Measurements from ENCODE around the gene CACNB4.

CACNB4 gene

DNA sequence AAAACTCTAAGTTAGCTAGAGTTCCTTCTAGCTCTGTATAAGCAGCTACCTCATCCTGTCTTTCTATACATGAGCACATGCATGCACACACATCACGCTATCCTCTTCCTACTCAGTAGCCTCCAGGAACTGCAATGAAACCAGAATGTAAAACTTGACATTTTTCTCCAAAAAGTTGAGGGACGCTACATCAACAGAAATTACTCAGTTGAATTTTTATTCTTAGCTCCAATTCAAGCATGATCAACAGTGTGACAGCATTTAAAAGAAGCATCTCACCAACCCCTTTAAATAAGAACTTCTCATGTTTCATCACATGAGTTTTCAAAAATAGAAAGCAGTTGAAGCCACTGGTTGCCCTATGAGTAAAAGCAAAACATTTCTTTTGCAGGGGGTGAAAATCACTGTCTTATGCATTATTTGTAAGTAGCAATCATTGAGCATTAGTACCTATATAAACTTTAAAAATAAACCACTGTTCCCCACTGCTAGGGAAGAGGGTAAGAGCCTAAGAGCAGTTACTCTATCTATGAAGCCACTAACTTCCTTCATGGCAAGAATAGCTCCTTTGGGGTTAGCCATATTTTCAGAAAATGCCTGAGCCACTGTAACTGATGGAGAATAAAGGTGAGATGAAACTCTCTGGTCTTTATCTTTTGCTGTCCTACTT is 192.7 kb downstream of the CACNB4 start:
- no peak for DNase-seq (ENCODE audit: low read depth in 1 of 2, low spot score in 1 of 2)
- no peak for TF ChIP-seq JUND (IDR thresholded peaks at IDR 0.05; ENCODE audit: low read depth)
- in situ Hi-C loops (cut with HindIII; ENCODE audit: low pct_unique_long_range_greater_than_20kb, low sequenced_read_pairs) = no loop called here

DNA sequence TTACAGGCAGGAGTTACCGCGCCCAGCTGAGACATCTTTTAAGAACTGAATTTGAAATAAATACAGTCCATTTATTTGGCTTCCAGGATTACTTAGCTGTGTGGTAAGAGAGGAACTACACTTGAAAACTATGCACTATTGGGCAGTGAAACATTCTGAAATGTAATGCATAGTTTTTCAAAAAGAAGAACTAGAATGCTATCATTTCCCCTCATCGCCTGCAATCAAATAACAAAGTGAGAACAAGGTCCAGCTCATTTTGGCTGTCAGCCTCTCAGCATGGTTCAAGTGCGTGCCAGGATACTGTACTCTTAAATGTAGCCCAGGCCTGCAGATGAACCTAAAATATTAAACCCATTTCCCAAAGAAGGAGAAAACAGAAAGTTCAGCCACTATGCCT is 194.0 kb downstream of the CACNB4 start:
- in situ Hi-C loops (cut with HindIII; ENCODE audit: low pct_unique_long_range_greater_than_20kb, low sequenced_read_pairs) = no loop called here
- TF ChIP-seq JUND (IDR thresholded peaks at IDR 0.05; ENCODE audit: low read depth) = no peak
- DNase-seq (ENCODE audit: low read depth in 1 of 2, low spot score in 1 of 2) = no peak

DNA sequence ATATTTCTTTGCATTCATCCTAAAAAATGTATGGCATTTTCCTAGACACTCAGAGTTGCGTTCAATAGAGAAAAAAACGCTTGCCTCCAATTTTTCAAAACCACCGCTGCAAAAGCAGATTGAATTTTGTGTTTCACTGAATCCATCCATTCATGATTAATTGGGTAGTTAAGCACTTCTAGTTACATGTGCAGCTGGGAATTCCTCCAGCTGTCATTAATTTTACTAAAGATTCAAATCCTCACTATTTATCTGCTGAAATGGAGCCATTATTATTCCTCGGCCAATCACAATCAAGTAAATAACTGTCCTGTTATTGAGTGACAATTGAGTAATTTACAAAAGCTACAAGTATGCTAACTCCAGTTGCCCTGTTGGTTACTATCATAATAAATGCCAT is 194.8 kb downstream of the CACNB4 start:
- no peak for TF ChIP-seq JUND (IDR thresholded peaks at IDR 0.05; ENCODE audit: low read depth)
- DNase-seq (ENCODE audit: low read depth in 1 of 2, low spot score in 1 of 2) = no peak
- in situ Hi-C loops (cut with HindIII; ENCODE audit: low pct_unique_long_range_greater_than_20kb, low sequenced_read_pairs) = no loop called here

- in situ Hi-C loops (cut with HindIII; ENCODE audit: low pct_unique_long_range_greater_than_20kb, low sequenced_read_pairs) = no loop called here
- no peak for DNase-seq (ENCODE audit: low read depth in 1 of 2, low spot score in 1 of 2)
- no peak for TF ChIP-seq JUND (IDR thresholded peaks at IDR 0.05; ENCODE audit: low read depth)
Measured at GRCh38 chr2:151902829-151903228, 196.0 kb downstream of the CACNB4 start.

DNA sequence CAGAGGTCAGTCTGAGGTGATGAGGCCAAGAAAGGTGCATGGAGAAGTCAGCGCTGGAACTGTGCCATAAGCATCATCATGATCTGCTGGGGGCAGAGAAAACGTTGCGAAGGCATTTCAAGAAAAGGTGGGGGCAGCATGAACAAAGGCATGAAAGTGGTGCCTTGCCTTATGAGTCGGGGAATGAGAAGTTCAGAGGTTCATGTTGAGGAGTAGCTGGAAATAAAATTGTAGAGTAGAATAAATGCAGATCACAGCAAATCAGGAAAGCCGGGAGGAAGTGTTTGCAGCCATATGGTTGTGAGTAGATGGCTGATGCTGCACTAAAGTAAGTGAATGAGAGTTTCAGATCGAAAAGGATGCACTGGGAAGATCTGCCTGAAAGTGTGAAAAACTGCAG is 198.5 kb downstream of the CACNB4 start:
- DNase-seq (ENCODE audit: low read depth in 1 of 2, low spot score in 1 of 2) = no peak
- TF ChIP-seq JUND (IDR thresholded peaks at IDR 0.05; ENCODE audit: low read depth) = no peak
- in situ Hi-C loops (cut with HindIII; ENCODE audit: low pct_unique_long_range_greater_than_20kb, low sequenced_read_pairs) = no loop called here

DNA sequence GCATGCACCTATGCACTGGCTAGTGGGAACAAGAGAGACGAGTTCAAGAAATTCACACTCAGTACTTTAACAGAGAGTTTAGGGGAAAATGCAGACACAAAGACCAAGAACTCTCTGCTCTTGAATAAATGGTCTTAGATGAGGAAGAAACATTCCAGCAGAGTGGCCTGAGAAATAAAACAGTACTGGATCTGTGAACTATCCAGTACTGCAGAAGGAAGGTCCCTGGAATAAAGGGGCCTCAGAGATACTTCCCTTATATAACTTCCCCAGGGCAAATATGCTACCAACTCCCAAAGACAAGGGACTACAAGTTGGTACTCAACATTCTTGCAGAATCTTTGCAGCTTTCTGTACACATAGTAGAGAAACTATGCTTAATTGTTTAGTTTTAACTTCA is 199.7 kb downstream of the CACNB4 start:
- no peak for DNase-seq (ENCODE audit: low read depth in 1 of 2, low spot score in 1 of 2)
- no peak for TF ChIP-seq JUND (IDR thresholded peaks at IDR 0.05; ENCODE audit: low read depth)
- in situ Hi-C loops (cut with HindIII; ENCODE audit: low pct_unique_long_range_greater_than_20kb, low sequenced_read_pairs) = no loop called here

DNA sequence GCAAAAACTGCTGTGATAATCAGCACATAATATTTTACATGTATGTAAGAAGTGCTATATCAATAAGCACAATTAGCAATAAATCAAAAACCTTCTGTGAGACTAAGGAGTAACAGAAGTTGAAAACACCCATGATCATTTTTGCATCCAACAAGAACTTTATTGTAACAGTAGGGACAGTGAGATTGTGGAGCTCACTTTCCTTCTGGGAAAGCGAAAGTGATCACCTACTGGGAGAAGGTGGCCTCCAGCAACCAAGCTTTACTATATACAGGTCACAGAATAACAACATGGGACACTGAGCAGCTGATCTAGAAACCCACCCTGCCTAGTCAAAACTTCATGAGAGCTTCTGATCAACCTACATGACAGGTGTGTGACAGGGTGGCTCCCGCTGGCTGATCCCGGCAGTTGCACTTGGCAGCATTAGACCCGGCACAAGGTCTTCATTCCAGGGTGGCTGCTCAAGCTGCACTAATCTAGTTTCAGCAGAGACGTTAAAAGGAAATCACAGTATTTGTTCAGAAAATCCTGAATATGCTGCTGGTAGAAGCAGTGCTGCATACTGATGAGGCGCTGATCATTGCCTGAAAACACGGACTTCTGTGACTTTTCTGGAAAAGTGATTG is 207.2 kb downstream of the CACNB4 start:
- no peak for TF ChIP-seq JUND (IDR thresholded peaks at IDR 0.05; ENCODE audit: low read depth)
- peak; percentile 11 to 44 for DNase-seq (ENCODE audit: low read depth in 1 of 2, low spot score in 1 of 2)
- in situ Hi-C loops (cut with HindIII; ENCODE audit: low pct_unique_long_range_greater_than_20kb, low sequenced_read_pairs) = no loop called here

DNA sequence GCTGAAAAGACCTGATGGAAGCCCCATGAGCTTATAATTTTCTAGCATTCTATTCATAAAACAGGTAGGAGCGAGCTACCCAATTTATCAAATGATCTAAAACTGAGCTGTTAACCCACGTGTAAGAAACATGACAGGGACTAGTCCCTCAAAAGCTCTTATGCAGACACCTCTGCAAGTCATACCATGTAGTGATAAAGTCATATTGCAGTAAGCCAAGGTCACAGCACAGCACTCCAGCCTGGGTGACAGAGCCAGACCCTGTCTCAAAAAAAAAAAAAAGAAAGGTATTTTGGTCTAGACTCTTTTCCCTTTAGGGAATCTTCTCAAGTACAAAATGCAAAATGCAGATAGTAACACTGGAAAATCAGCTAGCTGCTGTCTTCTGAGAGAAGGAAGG is 211.7 kb downstream of the CACNB4 start:
- no peak for DNase-seq (ENCODE audit: low read depth in 1 of 2, low spot score in 1 of 2)
- TF ChIP-seq JUND (IDR thresholded peaks at IDR 0.05; ENCODE audit: low read depth) = no peak
- in situ Hi-C loops (cut with HindIII; ENCODE audit: low pct_unique_long_range_greater_than_20kb, low sequenced_read_pairs) = no loop called here

DNA sequence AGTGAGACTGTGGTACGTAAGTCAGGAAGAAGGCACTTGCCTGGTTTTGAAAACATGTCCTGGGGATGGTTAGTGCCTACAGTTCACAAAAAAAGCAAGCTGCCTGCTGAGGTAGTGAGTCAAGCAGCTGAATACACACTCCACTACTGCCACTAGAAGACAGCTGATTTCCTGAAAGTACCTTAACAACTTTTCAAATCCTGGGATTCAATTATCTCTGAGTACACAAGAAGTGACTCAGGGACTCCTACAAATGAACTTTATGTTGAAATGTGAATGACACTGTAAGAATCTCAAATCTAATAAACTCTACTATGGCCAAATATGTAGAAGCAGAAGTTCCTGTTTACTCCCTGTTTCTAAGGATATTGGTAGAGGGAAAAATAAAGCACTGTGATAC is 212.6 kb downstream of the CACNB4 start:
- no peak for TF ChIP-seq JUND (IDR thresholded peaks at IDR 0.05; ENCODE audit: low read depth)
- in situ Hi-C loops (cut with HindIII; ENCODE audit: low pct_unique_long_range_greater_than_20kb, low sequenced_read_pairs) = no loop called here
- no peak for DNase-seq (ENCODE audit: low read depth in 1 of 2, low spot score in 1 of 2)

DNA sequence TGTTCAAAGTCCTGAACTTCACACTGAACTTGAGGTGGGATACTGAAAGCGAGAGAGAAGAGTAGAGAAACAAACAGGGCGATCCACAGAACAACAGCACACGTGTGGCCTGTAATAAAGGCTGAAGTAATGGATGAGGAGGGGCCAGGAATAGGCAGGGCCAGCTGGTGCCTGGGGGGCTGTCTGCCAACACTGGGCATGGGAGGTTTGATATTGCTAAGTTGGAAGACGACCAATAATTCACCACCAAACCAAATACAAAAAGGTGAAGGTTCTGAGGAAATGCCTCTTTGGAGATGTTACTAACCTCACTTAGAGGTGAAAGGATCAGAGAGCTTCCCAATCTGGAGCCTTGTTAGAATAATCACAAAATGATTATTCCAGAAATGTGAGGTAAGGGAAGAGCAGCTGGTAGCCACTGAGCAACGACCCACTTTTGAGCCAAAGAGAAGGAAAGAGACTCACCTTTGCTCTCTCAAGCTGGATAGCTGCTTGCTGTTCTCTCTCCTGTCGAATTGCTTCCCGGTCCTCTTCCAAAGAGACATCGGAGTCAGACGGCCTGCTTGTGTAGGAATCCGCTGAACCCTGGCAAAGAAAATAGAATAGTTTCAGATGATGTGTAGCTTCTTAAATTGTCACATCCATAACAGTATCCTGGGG is 215.9 kb downstream of the CACNB4 start:
- in situ Hi-C loops (cut with HindIII; ENCODE audit: low pct_unique_long_range_greater_than_20kb, low sequenced_read_pairs) = no loop called here
- DNase-seq (ENCODE audit: low read depth in 1 of 2, low spot score in 1 of 2) = no peak
- no peak for TF ChIP-seq JUND (IDR thresholded peaks at IDR 0.05; ENCODE audit: low read depth)

GRCh38 chr2:151881342-151881741 is 217.5 kb downstream of the CACNB4 start:
- TF ChIP-seq JUND (IDR thresholded peaks at IDR 0.05; ENCODE audit: low read depth) = no peak
- no peak for DNase-seq (ENCODE audit: low read depth in 1 of 2, low spot score in 1 of 2)
- in situ Hi-C loops (cut with HindIII; ENCODE audit: low pct_unique_long_range_greater_than_20kb, low sequenced_read_pairs) = no loop called here

- no peak for DNase-seq (ENCODE audit: low read depth in 1 of 2, low spot score in 1 of 2)
- TF ChIP-seq JUND (IDR thresholded peaks at IDR 0.05; ENCODE audit: low read depth) = no peak
- in situ Hi-C loops (cut with HindIII; ENCODE audit: low pct_unique_long_range_greater_than_20kb, low sequenced_read_pairs) = no loop called here
Measured at GRCh38 chr2:151880586-151880985, 218.3 kb downstream of the CACNB4 start.

Measured in T47D (cell line).